HepG2 (cell line): ENCODE data around the gene MPP3. TPM values are rescaled to one million over a fixed set of nuclear protein-coding genes. Genes with fewer than 3 reads are reported as not detected.

Experiments used
- AGO1 ChIP-seq: fragments of 200-400 bp; formaldehyde crosslinking; IDR thresholded peaks from 2 replicates; pipeline ENCODE4 v1.6.1; 2017; ENCODE audit warnings: mild to moderate bottlenecking, low read depth, low read length, moderate library complexity; ENCODE audit not compliant: poor library complexity, severe bottlenecking
- BORCS8-MEF2B ChIP-seq: sonication (generic); formaldehyde crosslinking; IDR thresholded peaks from 2 replicates; pipeline ENCODE4 v1.8.0; 2022; ENCODE audit warnings: mild to moderate bottlenecking, missing genetic modification reagents
- CBFB ChIP-seq: sonication (generic); formaldehyde crosslinking; IDR thresholded peaks from 2 replicates; pipeline ENCODE4 v1.4.0; 2020; ENCODE audit warnings: missing genetic modification reagents
- ESRRA ChIP-seq: sonication (generic); formaldehyde crosslinking; IDR thresholded peaks from 2 replicates; pipeline ENCODE4 v1.5.1; 2020; ENCODE audit warnings: mild to moderate bottlenecking, low read depth, missing genetic modification reagents
- MATR3 ChIP-seq: sonication (generic); formaldehyde crosslinking; IDR thresholded peaks from 2 replicates; pipeline ENCODE4 v1.4.0; 2020; ENCODE audit warnings: missing genetic modification reagents
- NR2C2 ChIP-seq: sonication (generic); formaldehyde crosslinking; IDR thresholded peaks from 2 replicates; pipeline ENCODE4 v1.4.0; 2020; ENCODE audit warnings: missing genetic modification reagents, mild to moderate bottlenecking, moderate library complexity, borderline replicate concordance
- TFDP1 ChIP-seq: IDR thresholded peaks from 2 replicates; pipeline ENCODE4 v1.6.1; 2016; ENCODE audit warnings: missing compliant biosample characterization, missing genetic modification reagents, borderline replicate concordance
- TOPORS ChIP-seq: sonication (generic); formaldehyde crosslinking; IDR thresholded peaks from 2 replicates; pipeline ENCODE4 v1.8.0; 2023; ENCODE audit warnings: mild to moderate bottlenecking, missing genetic modification reagents
- ZBTB25 ChIP-seq: IDR thresholded peaks from 2 replicates; pipeline ENCODE4 v1.6.1; 2018; ENCODE audit warnings: missing genetic modification reagents
- ZNF124 ChIP-seq: sonication (generic); formaldehyde crosslinking; IDR thresholded peaks from 2 replicates; pipeline ENCODE4 v1.4.0; 2020; ENCODE audit warnings: missing genetic modification reagents
- ZNF616 ChIP-seq: sonication (generic); formaldehyde crosslinking; IDR thresholded peaks from 2 replicates; pipeline ENCODE4 v1.5.0; 2020; ENCODE audit warnings: low read depth, mild to moderate bottlenecking, missing genetic modification reagents
- ZNF672 ChIP-seq: sonication (generic); formaldehyde crosslinking; IDR thresholded peaks from 2 replicates; pipeline ENCODE4 v1.8.1; 2022; ENCODE audit warnings: missing genetic modification reagents
- ZNF788 ChIP-seq: sonication (generic); formaldehyde crosslinking; IDR thresholded peaks from 2 replicates; pipeline ENCODE4 v1.5.0; 2020; ENCODE audit warnings: mild to moderate bottlenecking, missing genetic modification reagents, borderline replicate concordance
- polyA plus RNA-seq, 8 experiments: library from polyadenylated mRNA; depleted of rRNA in 3 of 8; stranded (reverse) in 7 of 8; unstranded in 1 of 8; fragments of >200 nt; fragmentation: Illumina TruSeq in 4 of 8; extraction: Trizol in 4 of 8; gene quantifications; 2 replicates each; pipeline versions ENCODE4 v1.2.1 to v1.2.3, GENCODE V29; 2011 to 2016; ENCODE audit warnings: low read depth in 4 of 8, missing spikeins in 1 of 8, mixed read lengths in 1 of 8; ENCODE audit not compliant: insufficient read depth in 1 of 8
- total RNA-seq, 5 experiments: library from RNA; depleted of rRNA; stranded (reverse); fragments of >200 nt; fragmentation: Illumina TruSeq; extraction: Trizol; gene quantifications; 2 replicates each; pipeline ENCODE4 v1.2.3, GENCODE V29; 2016; ENCODE audit warnings: low read depth in 1 of 5
- TF ChIP-seq, protein P1 (sequence below): sonication (generic); formaldehyde crosslinking; IDR thresholded peaks from 2 replicates; pipeline ENCODE4 v1.4.0; 2020; ENCODE audit warnings: missing genetic modification reagents
- TF ChIP-seq, protein P2 (sequence below): sonication (generic); formaldehyde crosslinking; IDR thresholded peaks from one replicate; pipeline ENCODE4 v1.5.1; 2020; ENCODE audit warnings: mild to moderate bottlenecking, missing genetic modification reagents; ENCODE audit errors: not compliant biosample characterization
- TF ChIP-seq, protein P3 (sequence below): sonication (generic); formaldehyde crosslinking; IDR thresholded peaks from 2 replicates; pipeline ENCODE4 v1.8.0; 2022; ENCODE audit warnings: missing genetic modification reagents, mild to moderate bottlenecking, borderline replicate concordance

MPP3 gene
- total and polyA plus RNA-seq, 2 of the 13 experiments (the other 11 are each of a cell fraction or from before 2014, with no cell fraction given), result 0.91 to 1.8 TPM

DNA sequence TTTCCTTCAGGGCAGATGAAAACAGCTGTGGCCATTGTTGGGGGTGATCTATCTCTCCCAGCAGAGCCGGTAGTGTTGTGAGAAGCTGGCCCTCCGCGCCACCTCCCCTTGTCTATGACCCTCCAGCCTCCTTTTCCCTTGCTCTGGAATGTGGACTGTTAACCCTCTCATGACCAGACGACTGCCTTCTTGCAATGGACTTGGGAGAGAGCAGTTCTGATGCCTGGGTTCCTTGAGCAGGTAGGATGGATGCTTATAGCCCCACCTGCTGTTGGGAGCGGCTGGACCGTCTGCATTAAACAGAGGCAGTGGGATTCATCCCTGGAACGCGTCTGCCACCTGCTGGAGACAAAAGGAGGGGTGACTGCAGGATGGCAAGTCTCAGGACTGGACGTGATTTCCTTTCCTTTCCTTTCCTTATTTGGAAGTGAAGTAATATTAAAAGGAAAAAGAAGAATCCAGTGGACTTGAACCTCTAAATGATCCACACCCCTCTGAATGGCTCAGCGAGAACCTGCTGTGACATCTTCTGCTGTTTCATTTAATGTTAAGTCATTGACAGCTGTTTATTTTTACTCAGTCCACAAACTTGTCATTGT lies 72.6 kb downstream of the MPP3 start (continued):
- TF ChIP-seq, protein P1, sequence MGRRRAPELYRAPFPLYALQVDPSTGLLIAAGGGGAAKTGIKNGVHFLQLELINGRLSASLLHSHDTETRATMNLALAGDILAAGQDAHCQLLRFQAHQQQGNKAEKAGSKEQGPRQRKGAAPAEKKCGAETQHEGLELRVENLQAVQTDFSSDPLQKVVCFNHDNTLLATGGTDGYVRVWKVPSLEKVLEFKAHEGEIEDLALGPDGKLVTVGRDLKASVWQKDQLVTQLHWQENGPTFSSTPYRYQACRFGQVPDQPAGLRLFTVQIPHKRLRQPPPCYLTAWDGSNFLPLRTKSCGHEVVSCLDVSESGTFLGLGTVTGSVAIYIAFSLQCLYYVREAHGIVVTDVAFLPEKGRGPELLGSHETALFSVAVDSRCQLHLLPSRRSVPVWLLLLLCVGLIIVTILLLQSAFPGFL, result no peak
- no peak for TF ChIP-seq AGO1
- no peak for TF ChIP-seq MATR3 (CRISPR knock-in tag)
- peak; percentile 77; the same call in 1 of the 2 replicates for TF ChIP-seq TOPORS (CRISPR knock-in tag)
- peak; percentile 85; the same call in 1 of the 2 replicates for TF ChIP-seq ZBTB25 (CRISPR knock-in tag)
- TF ChIP-seq TFDP1 (CRISPR knock-in tag), result no peak
- TF ChIP-seq ESRRA (CRISPR knock-in tag), result peak; percentile 23; the same call in 1 of the 2 replicates
- TF ChIP-seq NR2C2, result no peak; the same call in 1 of the 2 replicates
- no peak for TF ChIP-seq ZNF616
- TF ChIP-seq, protein P2, sequence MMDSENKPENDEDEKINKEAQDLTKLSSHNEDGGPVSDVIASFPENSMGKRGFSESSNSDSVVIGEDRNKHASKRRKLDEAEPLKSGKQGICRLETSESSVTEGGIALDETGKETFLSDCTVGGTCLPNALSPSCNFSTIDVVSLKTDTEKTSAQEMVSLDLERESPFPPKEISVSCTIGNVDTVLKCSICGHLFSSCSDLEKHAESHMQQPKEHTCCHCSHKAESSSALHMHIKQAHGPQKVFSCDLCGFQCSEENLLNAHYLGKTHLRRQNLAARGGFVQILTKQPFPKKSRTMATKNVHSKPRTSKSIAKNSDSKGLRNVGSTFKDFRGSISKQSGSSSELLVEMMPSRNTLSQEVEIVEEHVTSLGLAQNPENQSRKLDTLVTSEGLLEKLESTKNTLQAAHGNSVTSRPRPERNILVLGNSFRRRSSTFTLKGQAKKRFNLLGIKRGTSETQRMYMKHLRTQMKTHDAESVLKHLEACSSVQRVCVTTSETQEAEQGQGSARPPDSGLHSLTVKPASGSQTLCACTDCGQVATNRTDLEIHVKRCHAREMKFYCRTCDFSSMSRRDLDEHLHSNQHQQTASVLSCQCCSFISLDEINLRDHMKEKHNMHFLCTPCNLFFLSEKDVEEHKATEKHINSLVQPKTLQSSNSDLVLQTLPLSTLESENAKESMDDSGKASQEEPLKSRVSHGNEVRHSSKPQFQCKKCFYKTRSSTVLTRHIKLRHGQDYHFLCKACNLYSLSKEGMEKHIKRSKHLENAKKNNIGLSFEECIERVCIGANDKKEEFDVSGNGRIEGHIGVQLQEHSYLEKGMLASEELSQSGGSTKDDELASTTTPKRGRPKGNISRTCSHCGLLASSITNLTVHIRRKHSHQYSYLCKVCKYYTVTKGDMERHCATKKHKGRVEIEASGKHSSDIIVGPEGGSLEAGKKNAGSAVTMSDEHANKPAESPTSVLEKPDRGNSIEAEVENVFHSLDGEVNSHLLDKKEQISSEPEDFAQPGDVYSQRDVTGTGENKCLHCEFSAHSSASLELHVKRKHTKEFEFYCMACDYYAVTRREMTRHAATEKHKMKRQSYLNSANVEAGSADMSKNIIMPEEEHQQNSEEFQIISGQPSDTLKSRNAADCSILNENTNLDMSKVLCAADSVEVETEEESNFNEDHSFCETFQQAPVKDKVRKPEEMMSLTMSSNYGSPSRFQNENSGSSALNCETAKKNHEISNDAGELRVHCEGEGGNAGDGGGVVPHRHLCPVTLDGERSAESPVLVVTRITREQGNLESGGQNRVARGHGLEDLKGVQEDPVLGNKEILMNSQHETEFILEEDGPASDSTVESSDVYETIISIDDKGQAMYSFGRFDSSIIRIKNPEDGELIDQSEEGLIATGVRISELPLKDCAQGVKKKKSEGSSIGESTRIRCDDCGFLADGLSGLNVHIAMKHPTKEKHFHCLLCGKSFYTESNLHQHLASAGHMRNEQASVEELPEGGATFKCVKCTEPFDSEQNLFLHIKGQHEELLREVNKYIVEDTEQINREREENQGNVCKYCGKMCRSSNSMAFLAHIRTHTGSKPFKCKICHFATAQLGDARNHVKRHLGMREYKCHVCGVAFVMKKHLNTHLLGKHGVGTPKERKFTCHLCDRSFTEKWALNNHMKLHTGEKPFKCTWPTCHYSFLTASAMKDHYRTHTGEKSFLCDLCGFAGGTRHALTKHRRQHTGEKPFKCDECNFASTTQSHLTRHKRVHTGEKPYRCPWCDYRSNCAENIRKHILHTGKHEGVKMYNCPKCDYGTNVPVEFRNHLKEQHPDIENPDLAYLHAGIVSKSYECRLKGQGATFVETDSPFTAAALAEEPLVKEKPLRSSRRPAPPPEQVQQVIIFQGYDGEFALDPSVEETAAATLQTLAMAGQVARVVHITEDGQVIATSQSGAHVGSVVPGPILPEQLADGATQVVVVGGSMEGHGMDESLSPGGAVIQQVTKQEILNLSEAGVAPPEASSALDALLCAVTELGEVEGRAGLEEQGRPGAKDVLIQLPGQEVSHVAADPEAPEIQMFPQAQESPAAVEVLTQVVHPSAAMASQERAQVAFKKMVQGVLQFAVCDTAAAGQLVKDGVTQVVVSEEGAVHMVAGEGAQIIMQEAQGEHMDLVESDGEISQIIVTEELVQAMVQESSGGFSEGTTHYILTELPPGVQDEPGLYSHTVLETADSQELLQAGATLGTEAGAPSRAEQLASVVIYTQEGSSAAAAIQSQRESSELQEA (CRISPR knock-in tag), result peak; percentile 72
- no peak for TF ChIP-seq ZNF672
- TF ChIP-seq, protein P3, sequence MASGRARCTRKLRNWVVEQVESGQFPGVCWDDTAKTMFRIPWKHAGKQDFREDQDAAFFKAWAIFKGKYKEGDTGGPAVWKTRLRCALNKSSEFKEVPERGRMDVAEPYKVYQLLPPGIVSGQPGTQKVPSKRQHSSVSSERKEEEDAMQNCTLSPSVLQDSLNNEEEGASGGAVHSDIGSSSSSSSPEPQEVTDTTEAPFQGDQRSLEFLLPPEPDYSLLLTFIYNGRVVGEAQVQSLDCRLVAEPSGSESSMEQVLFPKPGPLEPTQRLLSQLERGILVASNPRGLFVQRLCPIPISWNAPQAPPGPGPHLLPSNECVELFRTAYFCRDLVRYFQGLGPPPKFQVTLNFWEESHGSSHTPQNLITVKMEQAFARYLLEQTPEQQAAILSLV (CRISPR knock-in tag), result peak; percentile 70; the same call in 1 of the 2 replicates
- TF ChIP-seq ZNF788 (CRISPR knock-in tag), result peak; percentile 72; the same call in 1 of the 2 replicates
- 0 out of 2 replicates have a peak, but pooled peaks have one; percentile 82 for TF ChIP-seq ZNF124 (CRISPR knock-in tag)
- peak; percentile 57; the same call in 1 of the 2 replicates for TF ChIP-seq CBFB (CRISPR knock-in tag)
- peak; percentile 87 for TF ChIP-seq BORCS8-MEF2B (CRISPR knock-in tag)
